MM.1S (cell line): ENCODE data around the gene ASIC1.

Source experiments
- DNase-seq: peaks from one replicate; pipeline ENCODE4 v3.0.0-alpha.2; 2015
- H2AFZ ChIP-seq: fragments of 300-600 bp; sonication (generic); 2 replicates; pipeline ENCODE4 v1.6.0; 2016; ENCODE audit warnings: antibody characterized with exemption, low read length
- H3F3A ChIP-seq: fragments of 300-600 bp; sonication (generic); 2 replicates; pipeline ENCODE4 v1.6.1; 2016; ENCODE audit warnings: mild to moderate bottlenecking, antibody characterized with exemption, low read length, moderate library complexity, mixed read lengths; ENCODE audit not compliant: insufficient read depth
- H3K27ac ChIP-seq: fragments of 300-600 bp; sonication (generic); 2 replicates; pipeline ENCODE4 v1.5.1; 2016; ENCODE audit warnings: mild to moderate bottlenecking, low read length
- H3K27me3 ChIP-seq: fragments of 300-600 bp; sonication (generic); replicated peaks from 2 replicates; pipeline ENCODE4 v1.6.0; 2016; ENCODE audit warnings: low read length; ENCODE audit not compliant: insufficient read depth
- H3K36me3 ChIP-seq: fragments of 300-600 bp; sonication (generic); replicated peaks from 2 replicates; pipeline ENCODE4 v1.6.1; 2016; ENCODE audit warnings: mild to moderate bottlenecking, low read length, mixed read lengths; ENCODE audit not compliant: insufficient read depth
- H3K4me1 ChIP-seq: fragments of 300-600 bp; sonication (generic); 2 replicates; pipeline ENCODE4 v1.6.1; 2016; ENCODE audit warnings: low read length, mixed read lengths
- H3K4me2 ChIP-seq: fragments of 300-600 bp; sonication (generic); 2 replicates; pipeline ENCODE4 v1.6.0; 2016; ENCODE audit warnings: low read depth, low read length
- H3K4me3 ChIP-seq: fragments of 300-600 bp; sonication (generic); 2 replicates; pipeline ENCODE4 v1.5.1; 2016; ENCODE audit warnings: low read length, mixed read lengths
- H3K79me2 ChIP-seq: fragments of 300-600 bp; sonication (generic); 2 replicates; pipeline ENCODE4 v1.6.1; 2016; ENCODE audit warnings: mixed run types, low read length, mixed read lengths
- H3K9ac ChIP-seq: fragments of 300-600 bp; sonication (generic); 2 replicates; pipeline ENCODE4 v1.6.1; 2016; ENCODE audit warnings: low read length, mixed read lengths
- H3K9me2 ChIP-seq: fragments of 300-600 bp; sonication (generic); replicated peaks from 2 replicates; pipeline ENCODE4 v1.6.1; 2016; ENCODE audit warnings: mild to moderate bottlenecking, low read length, mixed read lengths; ENCODE audit not compliant: insufficient read depth
- H3K9me3 ChIP-seq: fragments of 300-600 bp; sonication (generic); replicated peaks from 2 replicates; pipeline ENCODE4 v1.6.1; 2016; ENCODE audit warnings: mild to moderate bottlenecking, low read length, mixed read lengths; ENCODE audit not compliant: insufficient read depth
- H4K20me1 ChIP-seq: fragments of 300-600 bp; sonication (generic); 2 replicates; pipeline ENCODE4 v1.6.1; 2016; ENCODE audit warnings: mild to moderate bottlenecking, low read length, moderate library complexity, mixed read lengths; ENCODE audit not compliant: insufficient read depth
- CTCF ChIP-seq: fragments of 300-600 bp; sonication (generic); IDR thresholded peaks from 2 replicates; pipeline ENCODE4 v1.5.1; 2016; ENCODE audit warnings: antibody characterized with exemption, low read length, mixed read lengths
- EZH2 ChIP-seq: fragments of 300-600 bp; sonication (generic); optimal IDR thresholded peaks from 2 replicates; pipeline ENCODE3; 2017; ENCODE audit warnings: low read depth, mild to moderate bottlenecking, antibody characterized with exemption, low read length, mixed read lengths
- EZH2phosphoT487 ChIP-seq: fragments of 300-600 bp; sonication (generic); IDR thresholded peaks from 2 replicates; pipeline ENCODE4 v1.6.1; 2018; ENCODE audit warnings: antibody characterized with exemption, low read length

ASIC1 gene

DNA sequence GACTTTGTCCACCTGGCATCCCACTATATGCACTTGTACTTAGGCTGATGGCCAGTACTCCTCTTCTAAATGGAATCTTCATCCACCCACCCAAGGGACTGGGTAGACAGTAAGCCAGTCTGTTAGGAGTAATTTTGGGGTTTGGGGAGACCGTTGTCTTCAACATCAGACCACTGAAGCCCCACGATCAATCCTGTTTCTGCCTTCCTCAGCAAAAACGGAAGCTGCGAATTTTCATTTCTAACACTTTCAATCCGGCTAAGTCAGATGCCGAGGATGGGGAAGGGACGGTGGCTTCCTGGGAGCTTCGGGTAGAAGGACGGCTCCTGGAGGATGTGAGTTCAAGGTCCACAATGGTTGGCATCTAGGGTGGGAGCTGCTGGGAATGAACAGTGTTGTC is 29.8 kb downstream of the ASIC1 start:
- Histone ChIP-seq H2AFZ (no peak overlapping the region), H3K27me3 (no peaks in the 10 kb centered on the region), H3K4me3 (no peak overlapping the region), H3K79me2 (peaks cover 42% of the 10 kb centered on the region), H3K4me1 (peaks cover 15% of the 10 kb centered on the region), H3K36me3 (peaks cover 18% of the 10 kb centered on the region; the same call in 1 of the 2 replicates), H3K9ac (no peak overlapping the region), H3K9me3 (no peaks in the 10 kb centered on the region), H3K9me2 (no peaks in the 10 kb centered on the region), H4K20me1 (no peaks in the 10 kb centered on the region), H3F3A (peaks cover 20% of the 10 kb centered on the region), H3K4me2 (no peak overlapping the region), H3K27ac (no peak overlapping the region)
- TF ChIP-seq CTCF = no peak
- TF ChIP-seq EZH2phosphoT487 = no peak
- TF ChIP-seq EZH2 = no peak
- no peak for DNase-seq

DNA sequence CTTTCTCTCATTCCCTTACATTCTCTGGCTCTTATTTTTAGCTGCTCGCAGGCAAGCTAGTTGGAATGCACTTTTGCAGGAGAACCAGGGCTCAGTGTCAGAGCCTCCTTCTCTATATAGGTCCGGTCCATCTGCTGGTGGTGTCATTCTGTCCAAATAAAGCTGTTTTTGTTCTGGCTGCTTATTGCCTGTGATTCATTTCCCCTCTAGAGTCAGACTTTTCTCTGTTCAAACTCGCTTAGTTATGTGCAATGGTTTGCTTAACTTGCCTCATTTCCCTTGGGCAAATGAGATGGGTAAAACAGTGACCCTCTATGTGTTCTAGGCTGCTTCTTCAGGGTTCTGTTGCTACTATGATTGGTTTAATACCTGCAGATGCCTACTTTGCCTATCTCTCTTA is 30.6 kb downstream of the ASIC1 start:
- H3K27me3 ChIP-seq = no peaks in the 10 kb centered on the region
- peaks cover 18% of the 10 kb centered on the region; the same call in 1 of the 2 replicates for H3K36me3 ChIP-seq
- H3K79me2 ChIP-seq = peaks cover 42% of the 10 kb centered on the region
- H4K20me1 ChIP-seq = no peaks in the 10 kb centered on the region
- no peaks in the 10 kb centered on the region for H3K9me3 ChIP-seq
- no peak for DNase-seq
- no peak overlapping the region for H2AFZ ChIP-seq
- H3K4me2 ChIP-seq = no peak overlapping the region
- peaks cover 15% of the 10 kb centered on the region for H3K4me1 ChIP-seq
- no peaks in the 10 kb centered on the region for H3K9me2 ChIP-seq
- H3K4me3 ChIP-seq = no peak overlapping the region
- TF ChIP-seq EZH2 = no peak
- TF ChIP-seq EZH2phosphoT487 = no peak
- no peak for TF ChIP-seq CTCF
- no peak overlapping the region for H3K9ac ChIP-seq
- H3K27ac ChIP-seq = no peak overlapping the region
- H3F3A ChIP-seq = peaks cover 20% of the 10 kb centered on the region

- H3K36me3 ChIP-seq = peaks cover 18% of the 10 kb centered on the region; the same call in 1 of the 2 replicates
These were observed 31.4 kb downstream of the ASIC1 start for GRCh38 chr12:50088577-50089335.

More at GRCh38 chr12:50088577-50089335, 31.4 kb downstream of the ASIC1 start:
- Histone ChIP-seq H3K9me2 (no peaks in the 10 kb centered on the region), H3K9me3 (no peaks in the 10 kb centered on the region), H3F3A (peaks cover 20% of the 10 kb centered on the region), H3K27ac (no peak overlapping the region), H3K4me2 (no peak overlapping the region), H3K79me2 (peaks cover 42% of the 10 kb centered on the region), H2AFZ (no peak overlapping the region), H3K4me3 (no peak overlapping the region), H4K20me1 (no peaks in the 10 kb centered on the region), H3K9ac (no peak overlapping the region), H3K27me3 (no peaks in the 10 kb centered on the region), H3K4me1 (peaks cover 15% of the 10 kb centered on the region)
- peak; percentile 87 for DNase-seq
- no peak for TF ChIP-seq EZH2phosphoT487
- TF ChIP-seq EZH2 = no peak
- peak; percentile 88 for TF ChIP-seq CTCF
